Cerebellar cortex (tissue), 1 donor: ENCODE data around the gene MFSD6.
"Not testable (repeated sequence)": the region's sequence is repeated elsewhere in the genome, so short reads cannot be mapped to it uniquely, and the experiment has no call there.

ENCODE experiments used
- DNase-seq: peaks from one replicate; pipeline ENCODE4 v3.0.0-alpha.2; 2015; ENCODE audit warnings: low spot score

MFSD6 gene

DNA sequence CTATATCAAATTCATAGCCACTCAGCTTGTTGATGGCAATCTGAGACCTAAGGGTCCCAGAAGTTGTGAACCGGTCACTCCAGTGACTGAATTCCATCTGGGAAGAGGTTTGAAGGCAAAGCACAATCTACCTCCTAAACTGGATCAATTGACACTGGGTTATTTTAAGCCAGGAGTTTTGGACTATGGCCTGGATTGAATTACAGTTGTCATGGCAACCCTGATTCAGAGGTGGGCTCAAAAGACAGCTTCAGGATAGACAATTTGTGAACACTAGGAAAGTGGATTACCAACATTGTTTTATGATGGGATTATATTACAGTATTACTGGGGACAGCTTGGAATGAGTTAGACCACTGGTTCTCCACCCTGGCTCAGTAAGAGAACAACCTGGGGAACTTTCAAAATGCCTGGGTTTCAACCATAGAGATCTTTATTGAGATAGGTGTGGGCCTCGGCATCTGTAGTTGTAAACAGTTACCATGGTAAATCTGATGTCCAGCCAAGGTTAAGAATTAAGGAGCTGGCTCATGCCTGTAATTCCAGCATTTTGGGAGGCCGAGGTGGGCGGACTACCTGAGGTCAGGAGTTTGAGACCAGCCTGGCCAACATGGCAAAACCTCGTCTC, 58.8 kb downstream of the MFSD6 start:
- DNase-seq, result no peak

DNA sequence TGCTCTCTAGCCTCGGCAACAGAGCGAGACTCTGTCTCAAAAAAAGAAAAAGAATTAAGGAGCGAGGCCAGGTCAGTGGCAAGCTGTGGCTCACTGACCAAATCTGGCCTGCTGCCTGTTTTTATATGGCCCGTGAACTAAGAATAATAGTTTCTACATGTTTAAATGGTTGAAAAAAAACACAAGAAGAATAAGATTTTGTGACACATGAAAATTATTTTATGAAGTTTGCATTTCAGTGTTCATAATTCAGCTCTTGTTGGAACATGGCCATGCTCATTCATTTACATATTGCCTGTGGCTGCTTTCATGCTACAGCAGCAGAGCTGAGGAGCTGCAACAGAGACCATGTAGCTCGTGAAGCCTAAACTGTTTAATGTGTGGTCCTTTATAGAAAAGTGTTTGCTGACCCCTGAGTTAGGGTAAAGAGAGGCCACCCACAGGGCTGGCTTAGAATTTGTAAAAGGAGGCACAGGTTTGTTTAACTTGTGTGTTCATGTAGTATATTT, 59.5 kb downstream of the MFSD6 start:
- DNase-seq, result peak; percentile 70

DNA sequence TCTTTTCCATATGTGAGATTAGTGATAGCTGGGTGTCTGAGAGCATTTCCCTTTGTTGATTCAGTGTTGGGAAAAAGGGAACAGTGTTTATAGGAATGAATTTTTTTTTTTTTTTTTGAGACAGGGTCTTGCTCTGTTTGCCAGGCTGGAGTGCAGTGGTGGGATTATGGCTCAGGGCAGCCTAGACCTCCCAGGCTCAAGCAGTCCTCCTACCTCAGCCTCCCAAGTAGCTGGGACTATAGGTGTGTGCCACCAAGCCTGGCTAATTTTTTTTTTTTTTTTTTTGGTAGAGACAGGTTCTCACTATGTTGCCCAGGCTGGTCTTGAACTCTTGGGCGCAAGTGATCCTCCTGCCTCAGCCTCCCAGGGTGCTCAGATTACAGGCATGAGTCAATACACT, 60.2 kb downstream of the MFSD6 start:
- not testable (repeated sequence) for DNase-seq

DNA sequence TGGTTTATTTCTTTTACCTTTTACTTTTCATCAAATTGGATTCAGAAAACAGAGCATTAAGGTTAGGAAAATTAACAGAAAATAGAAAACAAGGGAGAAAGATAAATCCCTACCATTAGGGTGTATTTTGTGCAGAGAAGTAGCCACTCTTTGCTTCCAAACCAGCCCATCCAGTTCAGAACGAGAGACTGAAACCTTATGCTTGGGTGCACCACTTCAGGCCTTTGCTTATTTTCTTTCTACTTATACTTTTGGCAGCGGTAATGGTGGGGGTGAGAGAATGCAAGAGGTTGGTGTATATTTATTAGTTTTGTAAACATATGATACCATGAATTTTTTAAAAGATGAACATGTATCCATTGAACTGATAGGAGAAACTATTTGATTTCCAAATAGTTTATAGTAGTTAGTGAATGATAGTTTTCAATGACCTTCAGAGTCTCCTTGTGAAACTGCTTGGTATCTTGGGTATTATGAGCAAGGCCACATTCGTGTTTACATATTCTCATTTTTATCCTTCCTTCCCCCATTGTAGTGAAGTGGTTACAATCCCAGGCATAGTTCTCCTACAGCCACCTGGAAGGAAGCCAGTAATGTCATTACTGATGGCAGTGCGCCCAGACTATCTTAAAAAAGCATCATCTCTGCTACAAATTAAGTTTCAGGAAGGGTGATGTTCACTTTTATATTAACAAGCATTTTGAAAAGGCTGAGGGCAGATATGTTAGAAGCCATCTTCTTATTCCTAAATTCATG, 60.8 kb downstream of the MFSD6 start:
- peak; percentile 94 for DNase-seq

DNA sequence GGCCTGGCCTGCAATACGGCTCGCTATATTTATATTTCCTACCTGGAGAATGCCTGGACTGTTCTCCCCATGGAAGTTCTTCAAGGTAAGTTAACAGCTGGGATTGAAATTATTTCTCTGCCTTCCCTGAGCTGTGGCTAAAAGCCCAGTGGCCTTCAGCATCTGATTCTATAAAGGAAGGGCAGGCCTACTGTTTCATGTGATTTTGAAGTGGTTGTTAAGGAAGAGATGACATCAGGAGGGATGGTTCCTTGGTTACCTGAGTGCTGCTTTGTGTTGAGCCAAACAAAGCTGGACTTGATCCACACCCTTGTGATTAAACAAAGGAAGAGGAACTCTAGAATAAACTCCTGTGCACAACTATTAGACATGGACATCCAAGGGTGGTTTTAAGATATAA, 61.6 kb downstream of the MFSD6 start:
- DNase-seq, result peak; percentile 55

DNA sequence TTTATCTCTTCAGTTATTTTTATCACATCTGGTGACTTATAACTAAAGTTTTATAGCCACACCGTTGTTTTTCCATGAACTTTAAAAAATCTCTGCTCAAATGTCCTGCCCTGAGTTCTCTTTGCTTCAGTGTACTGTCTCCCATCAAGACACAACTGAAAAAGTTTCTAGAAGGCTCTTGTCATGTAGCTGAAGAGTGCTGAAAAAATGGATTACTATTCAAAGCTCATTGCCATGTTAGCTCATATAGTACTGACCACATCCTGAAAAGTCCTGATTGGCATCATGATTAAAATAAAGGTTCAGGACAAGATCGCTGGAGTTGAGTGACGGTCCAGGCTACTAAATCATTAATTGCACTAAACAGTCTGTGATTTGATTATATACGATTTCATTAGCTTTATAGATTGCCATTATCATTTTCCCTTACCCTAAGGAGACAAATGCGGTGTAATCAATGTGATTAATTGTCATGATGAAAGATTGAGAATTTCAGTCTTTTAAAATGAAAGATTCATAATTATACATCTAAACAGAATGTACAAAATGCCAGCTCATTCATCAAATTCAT, 62.2 kb downstream of the MFSD6 start:
- DNase-seq, result no peak

DNA sequence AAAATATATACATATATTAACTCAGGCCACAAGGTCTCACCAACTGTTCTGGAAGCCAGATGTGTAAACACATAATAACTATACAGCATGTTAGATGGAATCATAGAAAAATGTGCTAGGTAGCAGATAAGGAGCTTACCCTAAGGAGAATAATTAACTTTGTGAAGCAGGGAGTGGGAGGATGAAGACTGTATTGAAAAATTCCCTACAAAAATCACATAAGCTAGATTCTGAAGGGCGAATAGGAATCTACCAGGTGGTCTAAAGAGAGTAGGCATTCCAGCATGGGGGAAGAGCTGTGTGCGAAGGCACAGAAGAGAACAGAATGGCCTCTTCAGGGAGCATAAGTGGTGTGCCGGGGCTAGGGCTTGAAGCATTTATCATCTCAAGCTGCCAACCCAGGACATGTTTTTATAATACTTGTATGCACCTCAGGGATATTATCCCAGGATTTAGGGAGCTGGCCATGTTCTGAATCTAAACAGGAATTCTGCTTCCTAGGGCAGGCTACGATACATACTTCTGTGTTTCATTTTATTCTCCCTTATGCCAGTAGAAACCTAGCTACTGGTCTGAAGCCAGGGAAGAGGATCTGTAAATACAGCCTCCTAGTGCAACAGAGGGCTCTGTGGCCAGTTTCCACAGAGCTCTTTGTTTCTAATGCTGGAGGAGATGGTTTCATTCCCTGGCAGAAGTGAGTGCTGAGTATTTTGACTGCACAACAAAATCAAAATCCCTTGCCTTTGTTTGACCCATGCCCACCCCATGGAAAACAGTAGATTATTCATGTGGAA, 69.7 kb downstream of the MFSD6 start:
- peak; percentile 95 for DNase-seq

DNA sequence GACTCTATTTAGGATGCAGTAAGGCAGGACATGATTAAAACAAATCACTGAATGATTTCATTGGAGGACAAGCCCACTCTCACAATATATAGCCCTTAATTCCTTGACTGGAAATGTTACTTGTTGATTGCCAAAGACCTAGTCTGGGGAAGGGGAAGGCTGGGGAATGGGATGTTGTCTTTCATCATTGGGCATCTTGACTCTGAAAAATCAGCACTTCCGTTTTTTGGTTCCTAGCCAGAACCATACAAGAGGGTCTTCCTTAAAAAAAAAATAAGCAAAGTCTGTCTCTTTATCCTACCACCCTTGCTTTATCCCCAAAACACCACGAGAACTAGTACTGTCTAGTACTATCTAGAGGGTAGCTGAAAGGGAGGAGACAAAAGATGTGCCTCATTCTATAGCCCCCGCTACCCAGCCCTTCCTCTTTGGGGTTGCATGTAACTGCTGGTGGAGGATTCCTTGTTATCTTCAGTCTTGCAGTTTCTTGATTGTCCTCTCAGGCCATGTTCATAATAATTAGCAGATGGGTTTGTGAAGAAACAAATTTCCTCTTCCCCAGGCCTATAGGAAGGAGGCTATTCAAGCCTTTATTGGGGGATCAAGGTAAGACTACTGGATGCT, 70.5 kb downstream of the MFSD6 start:
- peak; percentile 14 for DNase-seq

DNA sequence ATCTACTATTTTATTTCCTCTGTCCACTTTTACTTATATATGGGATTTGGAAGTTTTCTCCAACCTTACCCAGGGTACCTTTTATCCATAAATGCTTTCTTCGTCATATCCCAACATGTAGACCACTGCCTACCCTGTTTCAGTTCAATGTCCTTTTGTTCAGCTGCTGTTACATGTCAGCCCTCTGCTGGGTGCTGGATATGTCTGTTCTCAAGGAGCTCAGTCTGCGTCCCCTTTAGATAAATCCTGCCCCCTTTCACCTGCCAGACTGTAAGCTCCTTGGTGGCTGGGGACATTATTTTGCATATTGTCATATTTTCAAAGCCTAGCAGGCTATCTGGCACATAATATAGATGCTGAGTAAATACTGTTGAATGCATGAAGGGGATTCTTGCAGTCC, 73.2 kb downstream of the MFSD6 start:
- peak; percentile 50 for DNase-seq

DNA sequence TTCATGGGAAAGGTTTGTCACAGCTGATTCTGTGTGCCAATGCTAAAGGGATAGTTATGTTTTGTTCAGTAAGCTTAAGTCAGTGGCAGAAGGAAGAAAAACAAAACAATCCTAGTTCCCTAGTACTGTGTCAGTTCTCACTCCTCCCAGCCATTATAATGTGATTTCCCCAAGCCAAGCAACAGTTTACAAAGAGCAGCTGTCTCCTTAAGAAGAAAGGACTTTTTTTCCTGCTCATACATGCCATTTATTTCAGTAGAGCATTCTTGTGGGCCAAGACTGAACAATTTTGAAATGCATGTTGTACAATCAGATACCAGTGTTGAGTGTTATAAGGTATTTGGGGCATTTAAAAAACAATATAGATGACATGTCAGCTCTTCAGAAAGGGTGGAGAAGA, 74.3 kb downstream of the MFSD6 start:
- DNase-seq, result no peak

DNA sequence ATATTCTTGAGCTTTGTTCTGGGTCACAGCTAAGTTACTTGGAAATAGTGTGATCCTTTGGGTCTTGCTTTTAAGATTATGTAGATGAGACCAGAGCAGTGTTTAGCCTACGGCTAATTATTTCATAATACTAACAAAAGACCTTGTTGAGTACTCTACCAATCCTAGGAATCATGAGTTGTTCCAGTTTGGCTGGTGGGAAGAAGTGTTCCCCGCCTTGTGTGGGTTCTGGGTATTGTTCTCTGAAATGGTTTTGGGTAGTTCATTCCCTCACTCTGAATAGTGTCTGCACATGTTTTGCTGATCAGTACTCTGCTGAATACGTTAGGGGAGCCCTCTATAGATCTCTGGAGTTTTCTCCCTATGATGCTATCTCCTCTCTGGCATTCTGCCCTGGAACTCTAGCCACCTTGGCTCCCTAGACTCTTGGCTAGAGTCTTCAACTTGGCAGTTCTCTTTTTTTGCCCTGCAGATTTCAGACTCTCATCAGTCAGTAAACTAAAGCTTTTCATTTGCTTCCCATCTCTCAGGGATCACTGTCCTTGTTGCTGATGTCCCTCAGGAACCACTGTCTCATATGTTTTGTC, 78.0 kb downstream of the MFSD6 start:
- peak; percentile 85 for DNase-seq

DNA sequence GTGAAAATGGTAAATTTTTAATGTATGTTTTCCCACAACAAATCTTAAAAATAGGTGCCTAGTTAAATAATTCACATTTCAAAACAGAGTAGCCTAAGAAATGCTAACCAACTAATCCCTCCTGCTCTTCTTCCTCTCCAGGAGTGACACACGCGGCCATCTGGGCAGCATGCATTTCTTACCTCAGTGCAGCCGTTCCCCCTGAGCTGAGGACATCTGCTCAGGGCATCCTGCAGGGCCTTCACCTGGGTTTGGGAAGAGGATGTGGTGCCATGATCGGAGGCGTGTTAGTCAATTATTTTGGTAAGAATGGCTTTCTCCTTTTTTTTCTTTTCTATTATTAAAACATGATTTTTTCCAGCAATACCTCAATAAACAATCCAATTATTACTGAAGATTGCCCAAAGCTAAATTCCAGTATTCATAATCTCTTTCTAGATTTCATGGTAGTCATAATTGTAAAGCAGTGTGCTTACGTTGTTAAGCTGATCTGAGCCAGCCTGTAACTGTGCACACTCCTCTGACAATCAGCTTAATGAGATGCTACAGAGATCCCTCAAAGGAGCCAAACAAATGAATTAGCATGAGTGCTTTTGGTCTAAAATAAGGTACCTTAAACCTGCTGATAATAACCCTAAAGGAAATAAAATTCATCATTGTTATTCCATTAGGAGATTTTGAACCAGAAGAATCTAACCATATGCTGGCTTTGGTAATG, 80.5 kb downstream of the MFSD6 start:
- peak; percentile 81 for DNase-seq

DNA sequence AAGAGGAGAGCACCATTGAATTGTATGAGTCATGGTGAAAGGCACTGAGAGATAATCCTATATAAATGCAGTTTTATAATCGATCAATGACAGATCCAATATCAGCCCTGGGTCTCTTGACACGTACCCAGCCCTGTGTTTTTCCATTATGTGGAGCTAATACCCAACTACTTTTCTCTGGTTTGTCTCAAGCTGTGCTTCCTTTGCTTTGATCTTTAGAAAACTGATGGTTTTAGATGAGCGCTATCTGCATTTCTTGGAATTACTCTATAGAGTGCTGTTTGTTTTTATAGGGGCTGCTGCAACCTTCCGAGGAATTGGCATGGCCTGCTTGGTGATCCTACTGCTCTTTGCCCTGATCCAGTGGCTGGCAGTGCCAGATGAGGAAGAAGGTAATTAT, 81.3 kb downstream of the MFSD6 start:
- DNase-seq, result no peak

DNA sequence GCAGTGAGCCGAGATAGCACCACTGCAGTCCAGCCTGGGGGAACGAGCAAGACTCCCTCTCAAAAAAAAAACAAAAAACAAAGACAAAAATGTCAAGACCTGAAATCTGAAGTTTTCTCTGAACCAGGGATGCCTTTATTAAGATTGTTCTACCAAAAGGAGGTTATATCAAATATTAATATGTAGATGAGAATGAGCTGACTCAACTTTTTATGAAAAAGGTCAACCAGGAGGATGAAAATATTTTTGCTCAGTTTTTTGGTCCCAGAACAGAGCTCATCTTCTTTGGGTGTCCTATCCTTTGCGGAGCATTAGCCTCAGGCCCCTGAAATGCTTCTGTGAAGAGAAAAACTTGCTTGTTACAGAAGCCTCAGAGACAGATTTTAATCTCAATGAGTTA, 82.3 kb downstream of the MFSD6 start:
- no peak for DNase-seq

DNA sequence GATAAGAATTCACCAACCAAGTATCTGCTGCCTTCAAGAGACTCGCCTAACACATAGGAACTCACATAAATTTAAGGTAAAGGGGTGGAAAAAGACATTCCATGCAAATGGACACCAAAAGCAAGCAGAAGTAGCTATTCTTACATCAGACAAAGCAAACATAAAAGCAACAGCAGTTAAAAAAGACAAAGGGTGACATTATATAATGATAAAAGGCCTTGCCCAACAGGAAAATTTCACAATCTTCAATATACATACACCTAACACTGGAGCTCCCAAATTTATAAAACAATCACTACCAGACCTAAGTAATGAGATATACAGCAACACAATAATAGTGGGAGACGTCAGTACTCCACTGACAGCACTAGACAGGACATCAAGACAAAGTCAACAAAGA, 84.9 kb downstream of the MFSD6 start:
- DNase-seq, result no peak

DNA sequence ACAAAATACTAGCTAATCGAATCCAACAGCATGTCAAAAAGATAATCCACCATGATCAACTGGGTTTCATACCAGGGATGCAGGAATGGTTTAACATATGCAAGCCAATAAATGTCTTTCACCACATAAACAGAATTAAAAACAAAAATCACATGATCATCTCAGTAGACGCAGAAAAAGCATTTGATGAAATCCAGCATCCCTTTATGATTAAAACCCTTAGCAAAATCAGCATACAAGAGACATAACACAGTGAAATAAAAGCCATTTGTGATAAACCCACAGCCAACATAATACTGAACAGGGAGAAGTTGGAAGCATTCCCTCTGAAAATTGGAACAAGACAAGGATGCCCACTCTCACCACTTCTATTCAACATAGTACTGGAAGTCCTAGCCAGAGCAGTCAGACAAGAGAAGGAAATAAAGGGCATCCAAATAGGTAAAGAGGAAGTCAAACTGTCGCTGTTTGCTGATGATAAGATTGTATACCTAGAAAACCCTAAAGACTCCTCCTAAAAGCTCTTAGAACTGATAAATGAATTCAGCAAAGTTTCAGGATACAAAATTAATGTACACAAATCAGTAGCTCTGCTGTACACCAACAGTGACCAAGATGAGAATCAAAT, 86.6 kb downstream of the MFSD6 start:
- DNase-seq, result not testable (repeated sequence)

DNA sequence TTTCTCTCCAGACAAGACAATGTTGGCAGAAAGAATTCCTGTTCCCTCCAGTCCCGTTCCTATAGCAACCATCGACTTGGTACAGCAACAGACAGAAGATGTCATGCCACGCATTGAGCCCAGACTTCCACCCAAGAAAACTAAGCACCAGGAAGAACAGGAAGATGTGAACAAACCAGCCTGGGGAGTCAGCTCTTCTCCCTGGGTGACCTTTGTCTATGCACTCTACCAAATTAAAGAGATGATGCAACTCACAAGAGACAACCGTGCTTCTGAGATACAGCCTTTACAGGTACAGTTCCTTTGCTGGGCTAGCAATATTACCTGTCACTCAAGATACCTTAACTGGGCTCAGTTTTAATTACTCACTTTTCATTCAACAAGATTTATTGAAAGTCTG, 89.3 kb downstream of the MFSD6 start:
- DNase-seq, result no peak

DNA sequence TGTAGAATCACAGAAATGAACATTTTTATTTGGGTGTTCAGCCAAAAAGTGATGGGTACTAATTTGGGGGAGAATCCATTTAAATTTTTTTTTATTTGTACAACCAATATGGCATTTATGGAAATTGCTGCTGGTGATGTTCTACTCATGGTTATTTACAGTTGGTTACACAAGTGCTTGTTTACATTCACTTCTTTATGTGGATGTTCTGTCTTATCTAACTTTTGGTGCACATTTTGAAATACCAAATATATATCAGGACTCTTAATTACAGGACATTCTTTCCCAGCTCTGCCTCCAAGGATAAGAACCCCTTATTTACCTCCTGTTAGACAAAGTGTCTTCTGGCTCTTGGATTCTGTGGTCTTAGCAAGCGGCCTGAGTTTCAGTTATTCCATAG, 91.1 kb downstream of the MFSD6 start:
- no peak for DNase-seq

DNA sequence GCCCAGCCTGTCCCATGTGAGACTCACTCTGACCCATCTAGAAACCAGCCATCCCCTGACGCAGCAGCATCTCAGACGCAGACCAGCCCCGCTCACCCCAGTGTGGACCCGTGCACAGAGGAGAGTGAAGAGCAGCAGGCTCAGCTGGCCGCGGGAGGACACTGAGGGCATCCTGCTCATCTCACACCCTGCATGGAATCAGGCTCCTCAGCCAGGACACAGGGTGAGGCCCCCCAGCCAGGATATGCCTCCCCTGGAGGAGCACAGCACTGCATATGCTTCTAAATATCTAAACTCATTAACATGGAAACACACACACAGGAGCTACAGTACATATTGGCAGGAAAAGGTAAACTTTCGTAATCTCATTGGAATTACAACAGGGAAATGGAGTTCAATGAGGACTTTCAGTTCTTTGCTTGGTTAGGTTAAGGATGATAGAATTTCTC, 91.9 kb downstream of the MFSD6 start:
- DNase-seq, result no peak

DNA sequence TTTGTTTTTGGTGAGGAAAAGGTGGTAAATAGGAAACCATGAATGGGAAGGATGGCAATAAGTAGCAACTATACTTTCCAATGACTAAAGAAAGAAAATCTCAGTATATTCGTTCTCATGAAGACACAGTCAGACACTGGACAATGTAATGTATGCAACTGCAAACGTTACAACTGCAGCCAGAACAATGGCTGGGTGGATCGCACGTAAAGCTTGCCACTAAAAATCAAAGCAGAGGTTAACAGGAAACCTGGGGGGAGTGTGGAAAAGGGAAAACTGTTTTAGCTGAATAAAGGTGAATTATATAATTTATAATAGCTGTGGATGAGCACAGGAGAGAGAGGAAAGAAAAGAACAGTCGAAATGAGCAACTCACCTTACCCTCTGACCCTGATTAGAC, 93.1 kb downstream of the MFSD6 start:
- no peak for DNase-seq
